ENCODE data around the gene AOAH.

Gene AOAH

GRCh38 chr7:36549029-36549428, 175.3 kb downstream of the AOAH start:
- Histone ChIP-seq H3K9me3 (ENCODE audit: control insufficient read depth in 2 of 2, low read length in 2 of 2) (no peaks in the 10 kb centered on the region), H3K9ac (ENCODE audit: low read length in 2 of 2) (no peak overlapping the region), H3K27ac (ENCODE audit: low read length) (no peak overlapping the region), H3K36me3 (ENCODE audit: control insufficient read depth in 2 of 2, insufficient read depth in 2 of 2, low read length in 2 of 2) (no peaks in the 10 kb centered on the region), H3K4me3 (ENCODE audit: low read length in 2 of 2) (no peak overlapping the region), H3K4me1 (ENCODE audit: control insufficient read depth, insufficient read depth, low read length) (no peaks in the 10 kb centered on the region), H3K27me3 (ENCODE audit: control insufficient read depth in 1 of 2, insufficient read depth in 2 of 2, low read length in 2 of 2) (no peaks in the 10 kb centered on the region)

GRCh38 chr7:36547416-36547815, 176.9 kb downstream of the AOAH start:
- no peaks in the 10 kb centered on the region for H3K27me3 ChIP-seq (ENCODE audit: control insufficient read depth in 1 of 2, insufficient read depth in 2 of 2, low read length in 2 of 2)
- no peaks in the 10 kb centered on the region for H3K36me3 ChIP-seq (ENCODE audit: control insufficient read depth in 2 of 2, insufficient read depth in 2 of 2, low read length in 2 of 2)
- no peak overlapping the region for H3K9ac ChIP-seq (ENCODE audit: low read length in 2 of 2)
- no peaks in the 10 kb centered on the region for H3K9me3 ChIP-seq (ENCODE audit: control insufficient read depth in 2 of 2, low read length in 2 of 2)
- H3K4me3 ChIP-seq (ENCODE audit: low read length in 2 of 2) = no peak overlapping the region
- no peaks in the 10 kb centered on the region for H3K4me1 ChIP-seq (ENCODE audit: control insufficient read depth, insufficient read depth, low read length)
- H3K27ac ChIP-seq (ENCODE audit: low read length) = no peak overlapping the region

DNA sequence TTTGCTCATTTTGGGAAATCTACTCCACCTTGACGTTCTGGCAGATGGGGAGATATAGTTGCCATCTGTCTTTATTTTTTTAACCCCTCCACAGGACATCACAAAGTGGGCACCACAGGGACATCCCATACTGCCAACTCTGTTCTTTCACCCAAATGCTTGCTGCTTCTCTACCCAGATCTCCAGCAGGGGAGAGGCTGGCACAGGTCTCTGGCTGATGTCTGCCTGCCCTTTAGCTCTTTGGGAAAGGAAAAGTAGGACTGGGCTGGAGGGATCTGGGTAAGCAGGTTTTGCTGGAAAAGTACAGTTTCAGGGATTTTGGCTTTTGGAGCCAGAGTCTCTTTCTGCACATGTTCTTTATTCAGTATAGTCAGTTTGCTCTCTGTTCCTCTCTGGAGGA, 178.0 kb downstream of the AOAH start:
- Histone ChIP-seq H3K9ac (ENCODE audit: low read length in 2 of 2) (no peak overlapping the region), H3K4me3 (ENCODE audit: low read length in 2 of 2) (no peak overlapping the region), H3K27me3 (ENCODE audit: control insufficient read depth in 1 of 2, insufficient read depth in 2 of 2, low read length in 2 of 2) (no peaks in the 10 kb centered on the region), H3K36me3 (ENCODE audit: control insufficient read depth in 2 of 2, insufficient read depth in 2 of 2, low read length in 2 of 2) (no peaks in the 10 kb centered on the region), H3K4me1 (ENCODE audit: control insufficient read depth, insufficient read depth, low read length) (no peaks in the 10 kb centered on the region), H3K9me3 (ENCODE audit: control insufficient read depth in 2 of 2, low read length in 2 of 2) (no peaks in the 10 kb centered on the region), H3K27ac (ENCODE audit: low read length) (no peak overlapping the region)

DNA sequence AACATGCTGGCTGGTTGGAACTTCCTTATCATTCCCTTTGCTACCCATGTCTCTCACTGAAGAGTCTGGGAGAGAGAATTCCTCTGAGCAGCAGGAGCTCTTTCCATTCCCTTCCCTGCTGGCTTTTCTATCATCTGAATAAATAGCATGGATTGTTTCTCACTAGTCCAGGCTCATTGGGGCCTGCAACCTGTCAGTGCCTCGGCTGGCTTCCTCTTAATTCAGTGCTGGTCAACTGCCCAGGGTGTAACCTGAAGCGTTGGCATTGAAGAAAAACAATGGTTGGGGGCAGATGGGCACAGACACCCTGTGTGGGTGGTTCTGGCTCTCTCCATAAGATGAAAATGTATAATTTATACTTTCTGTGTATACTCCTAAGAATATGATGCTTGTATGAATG, 179.0 kb downstream of the AOAH start:
- Histone ChIP-seq H3K27ac (ENCODE audit: low read length) (no peak overlapping the region), H3K36me3 (ENCODE audit: control insufficient read depth in 2 of 2, insufficient read depth in 2 of 2, low read length in 2 of 2) (no peaks in the 10 kb centered on the region), H3K4me1 (ENCODE audit: control insufficient read depth, insufficient read depth, low read length) (no peaks in the 10 kb centered on the region), H3K27me3 (ENCODE audit: control insufficient read depth in 1 of 2, insufficient read depth in 2 of 2, low read length in 2 of 2) (no peaks in the 10 kb centered on the region), H3K9ac (ENCODE audit: low read length in 2 of 2) (no peak overlapping the region), H3K4me3 (ENCODE audit: low read length in 2 of 2) (no peak overlapping the region), H3K9me3 (ENCODE audit: control insufficient read depth in 2 of 2, low read length in 2 of 2) (no peaks in the 10 kb centered on the region)

GRCh38 chr7:36538126-36538525, 186.2 kb downstream of the AOAH start:
- Histone ChIP-seq H3K9me3 (ENCODE audit: control insufficient read depth in 2 of 2, low read length in 2 of 2) (no peaks in the 10 kb centered on the region), H3K36me3 (ENCODE audit: control insufficient read depth in 2 of 2, insufficient read depth in 2 of 2, low read length in 2 of 2) (no peaks in the 10 kb centered on the region), H3K4me1 (ENCODE audit: control insufficient read depth, insufficient read depth, low read length) (no peaks in the 10 kb centered on the region), H3K4me3 (ENCODE audit: low read length in 2 of 2) (no peak overlapping the region), H3K9ac (ENCODE audit: low read length in 2 of 2) (no peak overlapping the region), H3K27ac (ENCODE audit: low read length) (no peak overlapping the region), H3K27me3 (ENCODE audit: control insufficient read depth in 1 of 2, insufficient read depth in 2 of 2, low read length in 2 of 2) (no peaks in the 10 kb centered on the region)

- Histone ChIP-seq H3K27ac (ENCODE audit: low read length) (no peak overlapping the region), H3K4me1 (ENCODE audit: control insufficient read depth, insufficient read depth, low read length) (no peaks in the 10 kb centered on the region), H3K36me3 (ENCODE audit: control insufficient read depth in 2 of 2, insufficient read depth in 2 of 2, low read length in 2 of 2) (no peaks in the 10 kb centered on the region), H3K27me3 (ENCODE audit: control insufficient read depth in 1 of 2, insufficient read depth in 2 of 2, low read length in 2 of 2) (no peaks in the 10 kb centered on the region), H3K9ac (ENCODE audit: low read length in 2 of 2) (no peak overlapping the region), H3K9me3 (ENCODE audit: control insufficient read depth in 2 of 2, low read length in 2 of 2) (no peaks in the 10 kb centered on the region), H3K4me3 (ENCODE audit: low read length in 2 of 2) (no peak overlapping the region)
Observed at GRCh38 chr7:36535866-36536664, 188.2 kb downstream of the AOAH start.

DNA sequence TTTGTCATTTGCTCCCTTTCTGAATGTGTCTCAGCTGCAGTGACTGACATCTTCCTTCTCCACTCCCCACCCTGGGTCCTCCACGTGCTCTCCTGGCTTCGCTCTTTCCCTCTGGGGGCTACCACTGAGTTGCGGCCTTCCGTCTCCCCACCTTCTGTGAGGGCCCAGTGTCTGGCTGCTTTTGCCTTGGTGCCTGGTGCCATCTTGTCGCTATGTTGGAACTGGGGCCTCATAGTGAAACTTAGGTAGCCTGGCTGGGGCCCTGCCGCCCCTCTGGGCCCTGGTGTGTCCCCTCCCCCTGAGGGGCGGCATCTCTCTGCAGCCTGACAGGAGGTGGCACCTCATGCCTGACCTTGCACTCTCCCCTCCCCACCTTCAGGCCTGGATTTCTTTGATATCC, 190.6 kb downstream of the AOAH start:
- H3K27ac ChIP-seq (ENCODE audit: low read length) = no peak overlapping the region
- H3K27me3 ChIP-seq (ENCODE audit: control insufficient read depth in 1 of 2, insufficient read depth in 2 of 2, low read length in 2 of 2) = no peaks in the 10 kb centered on the region
- no peaks in the 10 kb centered on the region for H3K9me3 ChIP-seq (ENCODE audit: control insufficient read depth in 2 of 2, low read length in 2 of 2)
- H3K9ac ChIP-seq (ENCODE audit: low read length in 2 of 2) = no peak overlapping the region
- H3K4me1 ChIP-seq (ENCODE audit: control insufficient read depth, insufficient read depth, low read length) = no peaks in the 10 kb centered on the region
- H3K36me3 ChIP-seq (ENCODE audit: control insufficient read depth in 2 of 2, insufficient read depth in 2 of 2, low read length in 2 of 2) = no peaks in the 10 kb centered on the region
- no peak overlapping the region for H3K4me3 ChIP-seq (ENCODE audit: low read length in 2 of 2)

DNA sequence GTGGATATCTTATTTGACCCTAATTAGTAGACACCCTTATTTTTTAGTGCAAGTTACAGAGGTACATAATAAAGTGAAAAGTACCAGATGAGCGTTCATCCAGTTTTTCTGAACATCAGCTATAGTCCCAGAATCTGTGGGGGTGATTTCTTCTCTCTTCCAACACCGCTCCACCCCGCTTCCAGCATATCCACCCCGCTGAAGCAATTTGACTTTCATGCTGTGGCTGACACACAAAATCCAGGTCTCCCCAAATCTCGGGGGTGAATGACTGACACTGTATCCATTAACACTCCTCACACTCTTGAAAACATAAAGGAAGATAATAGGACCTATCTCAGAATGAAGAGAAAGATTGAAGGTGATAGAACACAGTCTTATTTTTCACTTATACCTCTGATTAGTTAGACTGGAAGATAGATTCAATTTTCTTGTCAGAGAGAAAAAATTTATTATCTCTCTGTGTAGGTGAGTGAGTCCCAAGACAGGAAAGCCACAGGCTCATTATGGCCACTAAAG, 191.3 kb downstream of the AOAH start:
- Histone ChIP-seq H3K9ac (ENCODE audit: low read length in 2 of 2) (no peak overlapping the region), H3K4me3 (ENCODE audit: low read length in 2 of 2) (no peak overlapping the region), H3K27ac (ENCODE audit: low read length) (no peak overlapping the region), H3K27me3 (ENCODE audit: control insufficient read depth in 1 of 2, insufficient read depth in 2 of 2, low read length in 2 of 2) (no peaks in the 10 kb centered on the region), H3K9me3 (ENCODE audit: control insufficient read depth in 2 of 2, low read length in 2 of 2) (no peaks in the 10 kb centered on the region), H3K4me1 (ENCODE audit: control insufficient read depth, insufficient read depth, low read length) (no peaks in the 10 kb centered on the region), H3K36me3 (ENCODE audit: control insufficient read depth in 2 of 2, insufficient read depth in 2 of 2, low read length in 2 of 2) (no peaks in the 10 kb centered on the region)

DNA sequence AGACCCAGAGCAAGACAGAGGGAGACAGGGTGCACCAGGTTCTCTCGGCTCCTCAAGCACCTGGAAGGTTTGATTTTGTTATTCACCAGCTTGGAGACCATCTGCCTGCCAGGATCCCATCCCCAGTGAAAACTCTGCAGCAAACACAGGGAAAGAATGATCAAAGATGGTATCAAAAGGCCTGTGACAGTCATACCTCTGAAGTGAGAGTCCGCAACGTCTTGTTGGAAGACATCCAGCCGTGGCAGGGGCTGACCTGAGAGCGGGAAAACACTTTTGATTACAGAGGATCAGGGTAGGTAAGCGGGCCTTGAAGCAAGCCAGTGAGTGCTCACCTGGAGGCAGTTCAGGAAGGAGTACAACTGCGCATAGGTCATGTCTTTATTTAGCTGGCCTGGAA, 192.3 kb downstream of the AOAH start:
- H3K4me3 ChIP-seq (ENCODE audit: low read length in 2 of 2) = no peak overlapping the region
- H3K9ac ChIP-seq (ENCODE audit: low read length in 2 of 2) = no peak overlapping the region
- no peaks in the 10 kb centered on the region for H3K36me3 ChIP-seq (ENCODE audit: control insufficient read depth in 2 of 2, insufficient read depth in 2 of 2, low read length in 2 of 2)
- no peaks in the 10 kb centered on the region for H3K9me3 ChIP-seq (ENCODE audit: control insufficient read depth in 2 of 2, low read length in 2 of 2)
- no peak overlapping the region for H3K27ac ChIP-seq (ENCODE audit: low read length)
- no peaks in the 10 kb centered on the region for H3K27me3 ChIP-seq (ENCODE audit: control insufficient read depth in 1 of 2, insufficient read depth in 2 of 2, low read length in 2 of 2)
- H3K4me1 ChIP-seq (ENCODE audit: control insufficient read depth, insufficient read depth, low read length) = no peaks in the 10 kb centered on the region

GRCh38 chr7:36530456-36530855, 193.8 kb downstream of the AOAH start:
- no peak overlapping the region for H3K4me3 ChIP-seq (ENCODE audit: low read length in 2 of 2)

GRCh38 chr7:36527549-36527913, 196.8 kb downstream of the AOAH start:
- H3K4me1 ChIP-seq (ENCODE audit: control insufficient read depth, insufficient read depth, low read length) = no peaks in the 10 kb centered on the region
- H3K9ac ChIP-seq (ENCODE audit: low read length in 2 of 2) = no peak overlapping the region
- no peaks in the 10 kb centered on the region for H3K36me3 ChIP-seq (ENCODE audit: control insufficient read depth in 2 of 2, insufficient read depth in 2 of 2, low read length in 2 of 2)
- no peak overlapping the region for H3K27ac ChIP-seq (ENCODE audit: low read length)
- no peaks in the 10 kb centered on the region for H3K27me3 ChIP-seq (ENCODE audit: control insufficient read depth in 1 of 2, insufficient read depth in 2 of 2, low read length in 2 of 2)
- no peaks in the 10 kb centered on the region for H3K9me3 ChIP-seq (ENCODE audit: control insufficient read depth in 2 of 2, low read length in 2 of 2)
- H3K4me3 ChIP-seq (ENCODE audit: low read length in 2 of 2) = no peak overlapping the region

More at GRCh38 chr7:36530456-36530855, 193.8 kb downstream of the AOAH start:
- no peaks in the 10 kb centered on the region for H3K4me1 ChIP-seq (ENCODE audit: control insufficient read depth, insufficient read depth, low read length)
- H3K27me3 ChIP-seq (ENCODE audit: control insufficient read depth in 1 of 2, insufficient read depth in 2 of 2, low read length in 2 of 2) = no peaks in the 10 kb centered on the region
- no peaks in the 10 kb centered on the region for H3K9me3 ChIP-seq (ENCODE audit: control insufficient read depth in 2 of 2, low read length in 2 of 2)
- no peaks in the 10 kb centered on the region for H3K36me3 ChIP-seq (ENCODE audit: control insufficient read depth in 2 of 2, insufficient read depth in 2 of 2, low read length in 2 of 2)
- no peak overlapping the region for H3K9ac ChIP-seq (ENCODE audit: low read length in 2 of 2)
- H3K27ac ChIP-seq (ENCODE audit: low read length) = no peak overlapping the region
